Stimulated activated CD4-positive, alpha-beta T cell treated with anti-CD3 and anti-CD28 coated beads, Interleukin-2, amount 100 ng/mL, for 4 hours (primary cell): Measurements from ENCODE around the gene RIC8B.

Source experiments
- DNase-seq: peaks from one replicate; pipeline ENCODE4 v3.0.0-alpha.2; 2020; ENCODE audit warnings: low read depth

Gene RIC8B

DNA sequence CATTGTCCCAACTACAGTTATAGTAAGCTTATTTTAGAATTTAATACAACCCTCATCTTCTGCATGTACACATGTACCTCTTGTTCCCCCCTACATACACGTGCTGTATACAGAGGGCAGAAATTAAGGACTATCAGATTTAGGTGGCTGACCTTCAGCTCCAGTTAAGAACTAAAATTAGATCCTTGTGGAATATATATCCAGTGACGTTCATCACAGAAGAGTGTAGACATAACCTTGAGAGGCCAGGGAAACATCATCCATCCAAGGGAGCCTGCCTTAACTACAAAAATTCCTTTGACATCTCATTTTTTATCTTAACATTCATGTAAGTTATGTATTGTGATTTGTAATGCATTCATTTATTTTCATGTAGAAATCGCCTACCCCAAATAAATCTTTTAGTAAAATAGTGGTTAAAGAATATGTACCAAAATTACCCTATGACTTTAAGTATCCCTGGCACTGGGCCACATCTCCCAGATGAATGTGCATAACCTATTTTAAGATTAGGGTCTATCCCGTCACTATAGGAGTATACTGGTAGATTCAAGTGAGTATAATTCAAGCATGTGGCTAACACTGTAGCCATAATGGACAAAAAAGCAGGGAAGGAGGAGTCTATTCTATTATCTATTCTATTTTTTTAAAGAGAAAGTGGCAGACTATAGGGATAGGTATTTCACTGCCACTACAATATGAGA, 27.5 kb downstream of the RIC8B start:
- no peak for DNase-seq

DNA sequence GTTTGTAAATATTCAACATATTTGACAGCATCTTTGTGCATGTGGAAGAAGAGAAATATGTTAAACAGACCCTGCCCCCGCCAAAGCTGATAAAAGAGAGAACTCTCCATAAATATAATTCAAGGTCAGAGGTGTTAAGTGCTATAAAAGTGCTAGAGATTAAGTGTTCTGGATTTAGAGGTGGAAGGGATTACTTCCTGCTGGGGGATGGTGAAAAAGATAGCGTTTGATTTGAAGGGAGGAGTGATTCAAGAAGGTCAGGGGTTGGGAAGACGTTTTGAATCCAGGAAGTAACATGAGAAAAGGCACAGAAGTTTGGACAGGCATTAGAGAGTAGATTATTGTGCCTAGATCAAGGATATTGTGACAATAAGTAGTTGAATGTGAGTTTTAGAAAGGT, 30.2 kb downstream of the RIC8B start:
- DNase-seq = no peak

DNA sequence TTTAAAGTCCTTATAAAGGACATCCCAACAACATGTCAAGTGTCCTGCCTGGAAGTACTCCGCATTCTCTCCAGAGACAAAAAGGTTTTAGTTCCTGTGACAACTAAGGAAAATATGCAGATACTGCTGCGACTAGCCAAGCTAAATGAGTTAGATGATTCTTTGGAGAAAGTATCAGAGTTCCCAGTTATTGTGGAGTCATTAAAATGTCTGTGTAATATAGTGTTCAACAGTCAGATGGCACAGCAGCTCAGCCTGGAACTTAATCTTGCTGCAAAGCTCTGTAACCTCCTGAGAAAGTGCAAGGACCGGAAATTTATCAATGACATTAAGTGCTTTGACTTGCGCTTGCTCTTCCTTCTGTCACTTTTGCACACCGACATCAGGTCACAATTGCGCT, 40.2 kb downstream of the RIC8B start:
- DNase-seq = no peak

DNA sequence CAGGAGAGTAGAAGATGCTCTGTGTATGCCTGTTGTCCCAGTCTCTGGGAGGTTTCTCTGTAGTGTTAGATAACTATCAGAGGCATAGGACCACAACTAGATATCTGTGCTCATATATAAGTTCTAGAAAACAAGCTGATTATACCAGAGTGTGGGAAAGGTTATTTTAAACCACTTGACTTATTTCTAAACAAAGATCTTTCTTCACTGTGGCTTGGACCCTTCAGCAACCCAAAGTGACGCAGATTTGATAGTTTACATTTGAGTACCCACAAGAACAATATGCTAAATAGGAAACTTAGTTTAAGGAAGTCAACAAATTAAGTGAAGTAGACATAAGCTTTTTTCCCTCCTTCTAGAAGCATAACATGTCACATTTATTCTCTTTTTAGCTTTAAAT, 41.3 kb downstream of the RIC8B start:
- DNase-seq = no peak

DNA sequence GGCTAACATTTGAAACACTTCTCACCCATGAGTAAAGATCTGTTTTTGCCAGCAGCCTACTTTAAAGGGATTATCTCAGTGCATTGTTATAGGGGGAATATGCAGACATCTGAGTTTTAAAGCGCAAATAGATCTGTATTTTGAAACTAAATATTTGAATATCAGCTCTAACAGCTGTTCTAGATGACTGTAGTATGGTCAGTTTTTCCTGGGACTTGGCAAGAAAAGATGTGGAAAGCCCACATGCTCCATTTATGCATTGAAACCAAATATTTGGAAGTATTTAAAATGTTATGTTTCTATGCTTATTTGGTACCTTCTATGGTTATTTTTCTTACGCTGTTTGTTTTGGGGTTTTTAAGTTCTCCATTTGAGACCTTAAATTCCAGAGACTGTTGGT, 41.7 kb downstream of the RIC8B start:
- DNase-seq = no peak

DNA sequence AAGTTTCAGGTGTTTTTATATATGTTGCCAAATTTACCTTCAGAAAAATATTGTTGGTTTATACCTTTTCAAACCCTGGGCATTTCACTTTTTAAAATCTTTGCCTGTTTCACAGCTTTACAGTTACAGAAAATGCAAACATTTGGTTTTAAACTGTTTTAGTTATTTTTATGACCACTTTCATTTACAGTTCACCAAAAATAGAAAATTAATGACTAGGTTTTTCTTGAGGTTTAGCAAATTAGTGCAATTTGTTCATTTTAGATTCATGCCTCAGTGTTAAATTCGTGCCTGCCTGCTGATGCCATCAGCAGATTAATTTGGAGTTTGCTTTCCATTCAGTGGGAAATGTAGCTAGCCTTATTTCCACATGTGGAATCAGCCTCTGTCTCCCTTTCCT, 45.5 kb downstream of the RIC8B start:
- DNase-seq = no peak

DNA sequence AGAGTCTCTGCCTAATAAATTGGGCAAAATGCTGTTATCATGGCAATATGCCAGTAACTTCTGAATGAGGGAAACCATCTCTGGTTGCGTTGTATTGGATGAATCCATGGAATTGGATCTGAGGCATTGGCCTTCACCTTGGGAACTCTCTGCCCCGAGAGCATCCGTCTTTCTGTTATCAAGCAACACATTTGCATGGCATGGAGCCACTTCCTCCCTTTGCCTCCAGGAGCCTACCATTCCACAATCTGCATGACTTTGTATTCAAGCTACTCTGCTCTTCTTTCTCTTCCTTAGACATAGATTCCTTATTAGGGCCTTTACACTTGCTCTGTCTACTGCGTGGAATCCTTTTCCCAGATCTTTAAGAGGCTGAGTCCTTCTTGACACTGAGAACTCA, 57.2 kb downstream of the RIC8B start:
- DNase-seq = no peak

DNA sequence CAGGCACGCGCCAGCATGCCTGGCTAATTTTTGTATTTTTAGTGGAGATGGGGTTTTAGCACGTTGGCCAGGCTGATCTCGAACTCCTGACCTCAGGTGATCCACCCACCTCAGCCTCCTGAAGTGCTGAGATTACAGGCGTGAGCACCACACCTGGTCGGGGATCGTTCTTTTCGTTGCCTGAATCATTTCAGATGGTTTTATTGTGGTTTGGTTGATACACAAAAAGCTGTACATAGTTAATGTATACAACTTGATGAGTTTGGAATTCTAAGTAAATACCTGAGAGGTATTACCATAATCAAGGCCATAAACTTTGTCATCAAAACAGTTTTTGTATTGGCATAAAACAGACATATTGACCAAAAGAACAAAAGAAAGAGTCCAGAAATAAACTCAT, 63.3 kb downstream of the RIC8B start:
- DNase-seq = no peak

DNA sequence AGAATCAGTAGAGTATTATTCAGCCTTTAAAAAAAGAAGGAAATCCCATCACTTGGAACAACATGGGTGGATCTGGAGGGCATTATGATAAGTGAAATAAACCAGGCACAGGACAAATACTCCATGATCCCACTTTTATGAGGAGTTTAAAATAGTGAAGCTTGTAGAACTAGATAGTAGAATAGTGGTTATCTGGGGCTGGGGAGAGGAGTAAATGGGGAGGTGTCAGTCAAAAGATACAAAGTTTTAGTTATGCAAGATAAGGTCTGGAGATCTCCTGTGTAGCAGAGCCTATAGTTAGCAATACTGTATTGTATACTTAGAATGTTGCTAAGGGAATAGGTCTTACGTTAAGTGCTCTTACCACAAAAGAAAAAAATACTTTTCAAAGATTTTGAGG, 64.9 kb downstream of the RIC8B start:
- DNase-seq = no peak

DNA sequence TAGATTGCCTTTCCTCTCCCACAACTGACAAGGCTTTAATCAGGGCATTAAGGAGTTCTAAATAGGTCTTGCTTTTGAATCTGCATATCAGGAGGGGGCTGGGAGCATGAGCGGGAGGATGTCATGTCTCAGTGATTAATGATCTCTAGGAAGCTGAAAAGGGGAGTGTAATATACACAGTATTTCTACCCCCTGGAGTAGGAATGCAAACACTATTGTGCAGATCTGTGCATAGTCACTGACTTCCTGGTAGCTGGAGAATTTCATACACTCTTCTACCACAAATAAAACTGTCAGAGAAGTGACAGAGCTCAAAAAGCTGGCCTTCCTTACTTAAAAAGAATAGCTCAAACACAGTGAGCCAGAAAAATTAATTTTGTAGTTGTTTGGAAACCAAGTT, 65.8 kb downstream of the RIC8B start:
- no peak for DNase-seq

DNA sequence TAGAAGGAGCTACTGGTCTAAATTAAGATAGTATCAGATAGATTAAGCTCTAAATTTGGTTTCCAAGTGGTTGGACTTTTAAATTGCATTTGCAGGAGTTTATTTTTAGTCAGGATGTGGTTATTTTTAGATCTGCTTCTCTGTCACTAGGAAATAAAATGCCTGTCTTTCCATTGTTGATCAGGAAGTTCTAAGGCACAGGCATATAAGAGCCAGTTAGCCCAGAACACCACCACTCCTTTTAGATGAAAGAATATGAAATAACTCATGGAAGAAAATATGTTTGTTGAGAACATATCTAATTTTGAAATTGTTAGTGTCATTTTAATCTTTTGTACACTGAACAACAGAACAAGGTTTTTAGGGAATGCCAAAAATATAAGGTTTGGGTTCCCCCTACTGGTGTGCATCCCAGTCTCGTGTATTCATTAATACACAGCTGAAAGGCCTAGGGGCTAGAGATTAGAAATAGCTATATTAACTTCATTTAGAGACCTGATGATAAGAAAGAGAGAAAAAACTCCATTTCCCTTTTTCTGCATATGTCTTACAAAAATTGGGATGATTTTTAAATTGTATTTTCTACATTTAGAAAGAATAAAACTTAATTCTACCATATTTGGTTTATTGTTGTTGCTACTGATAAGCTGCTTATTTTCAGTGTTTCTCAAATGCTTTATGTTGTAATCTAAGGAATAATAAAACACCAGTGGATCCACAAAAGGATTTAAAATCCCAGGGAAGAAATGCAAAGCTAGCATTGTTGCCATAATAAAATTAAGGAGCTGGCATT, 67.2 kb downstream of the RIC8B start:
- DNase-seq = peak; percentile 28

DNA sequence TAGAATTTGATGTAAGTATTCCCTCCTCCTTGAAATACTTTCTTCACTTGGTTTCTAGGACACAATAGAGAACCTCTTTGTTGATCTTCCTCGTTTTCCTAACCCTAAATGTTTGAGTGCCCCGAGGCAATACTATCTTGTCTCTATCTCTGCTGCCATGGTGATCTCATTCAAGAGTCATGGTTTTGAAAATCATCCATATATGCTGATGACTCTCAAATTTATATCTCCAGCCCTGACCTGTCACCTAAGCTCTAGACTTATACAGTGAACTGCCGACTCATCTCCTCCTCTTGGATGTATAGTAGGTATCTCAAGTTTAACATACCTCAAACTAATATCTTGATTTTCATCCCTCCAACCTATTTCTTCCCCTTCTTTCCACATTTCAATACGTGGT, 71.4 kb downstream of the RIC8B start:
- no peak for DNase-seq

DNA sequence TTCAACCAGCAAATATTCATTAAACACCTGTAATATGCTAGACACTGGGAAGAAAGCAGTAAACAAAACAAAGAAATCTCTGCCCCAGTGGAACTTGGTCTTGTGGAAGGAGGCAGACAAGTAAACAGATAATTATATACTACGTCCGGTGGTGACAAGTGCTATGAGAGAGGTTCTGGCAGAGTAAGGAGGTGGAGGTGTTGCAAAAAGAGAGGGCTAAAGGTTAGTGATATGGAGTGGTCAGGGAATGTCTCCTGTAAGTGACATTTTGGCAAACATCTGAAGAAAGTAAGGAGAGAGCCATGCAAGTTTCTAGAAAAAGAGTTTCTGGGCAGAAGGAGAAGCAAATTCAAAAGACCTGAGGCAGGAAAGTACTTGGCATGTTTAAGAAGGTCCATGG, 73.4 kb downstream of the RIC8B start:
- no peak for DNase-seq

DNA sequence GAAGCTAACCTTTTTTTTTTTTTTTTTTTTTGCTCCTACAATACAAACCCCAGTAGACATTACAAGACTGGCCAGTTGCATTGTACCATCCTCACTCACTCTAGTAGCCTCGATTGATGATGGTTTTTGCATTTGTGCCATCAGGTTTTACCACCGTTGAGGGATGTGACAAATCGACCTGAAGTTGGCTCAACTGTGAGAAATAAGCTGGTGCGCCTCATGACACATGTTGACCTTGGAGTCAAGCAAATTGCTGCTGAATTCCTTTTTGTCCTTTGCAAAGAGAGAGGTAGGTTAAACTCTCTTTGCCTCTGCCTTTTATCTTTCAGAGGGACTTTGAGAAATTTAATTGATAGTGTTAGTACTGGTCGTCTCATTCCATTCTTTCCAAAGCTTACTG, 76.8 kb downstream of the RIC8B start:
- no peak for DNase-seq

DNA sequence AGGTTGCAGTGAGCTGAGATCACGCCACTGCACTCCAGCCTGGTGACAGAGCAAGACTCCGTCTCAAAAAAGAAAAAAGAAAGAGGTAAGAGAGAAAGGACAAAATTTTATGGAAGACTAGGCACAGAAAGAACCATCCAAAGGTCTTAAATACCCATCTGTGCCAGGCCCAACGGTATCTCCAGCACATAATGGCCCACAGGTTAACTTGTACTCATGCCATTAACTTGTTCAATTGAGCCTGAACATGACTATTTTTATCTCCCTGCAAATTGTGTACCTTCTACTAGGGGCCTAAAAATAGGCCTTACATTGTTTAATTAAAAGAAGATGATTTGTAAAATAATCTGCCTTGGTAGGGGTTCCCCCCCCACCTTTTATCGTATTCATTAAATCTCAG, 80.2 kb downstream of the RIC8B start:
- no peak for DNase-seq

DNA sequence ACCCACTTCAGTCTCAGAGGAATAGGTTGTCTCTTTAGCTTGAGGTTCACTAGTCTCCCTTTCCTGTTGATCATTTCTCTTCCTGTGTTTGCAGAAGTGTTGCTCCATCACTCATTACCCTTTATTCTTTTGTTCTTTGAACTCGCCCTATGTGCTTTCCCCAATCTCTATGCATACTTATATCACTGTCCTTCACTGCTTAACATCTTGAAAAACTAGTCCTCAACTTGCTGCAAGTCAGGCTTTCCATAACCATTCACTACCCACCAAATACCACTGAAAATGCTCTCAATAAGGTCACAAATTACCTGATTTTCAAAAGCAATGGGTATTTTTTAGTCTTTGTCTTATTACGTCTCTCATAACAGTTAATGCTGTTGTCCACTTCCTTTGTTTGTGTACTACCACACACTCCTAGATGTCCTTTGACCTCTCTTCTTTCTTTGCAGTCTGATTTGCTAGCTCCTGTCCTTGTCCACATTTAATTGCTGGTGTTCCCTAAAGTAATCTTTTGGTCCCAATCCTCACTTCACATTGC, 80.8 kb downstream of the RIC8B start:
- no peak for DNase-seq

DNA sequence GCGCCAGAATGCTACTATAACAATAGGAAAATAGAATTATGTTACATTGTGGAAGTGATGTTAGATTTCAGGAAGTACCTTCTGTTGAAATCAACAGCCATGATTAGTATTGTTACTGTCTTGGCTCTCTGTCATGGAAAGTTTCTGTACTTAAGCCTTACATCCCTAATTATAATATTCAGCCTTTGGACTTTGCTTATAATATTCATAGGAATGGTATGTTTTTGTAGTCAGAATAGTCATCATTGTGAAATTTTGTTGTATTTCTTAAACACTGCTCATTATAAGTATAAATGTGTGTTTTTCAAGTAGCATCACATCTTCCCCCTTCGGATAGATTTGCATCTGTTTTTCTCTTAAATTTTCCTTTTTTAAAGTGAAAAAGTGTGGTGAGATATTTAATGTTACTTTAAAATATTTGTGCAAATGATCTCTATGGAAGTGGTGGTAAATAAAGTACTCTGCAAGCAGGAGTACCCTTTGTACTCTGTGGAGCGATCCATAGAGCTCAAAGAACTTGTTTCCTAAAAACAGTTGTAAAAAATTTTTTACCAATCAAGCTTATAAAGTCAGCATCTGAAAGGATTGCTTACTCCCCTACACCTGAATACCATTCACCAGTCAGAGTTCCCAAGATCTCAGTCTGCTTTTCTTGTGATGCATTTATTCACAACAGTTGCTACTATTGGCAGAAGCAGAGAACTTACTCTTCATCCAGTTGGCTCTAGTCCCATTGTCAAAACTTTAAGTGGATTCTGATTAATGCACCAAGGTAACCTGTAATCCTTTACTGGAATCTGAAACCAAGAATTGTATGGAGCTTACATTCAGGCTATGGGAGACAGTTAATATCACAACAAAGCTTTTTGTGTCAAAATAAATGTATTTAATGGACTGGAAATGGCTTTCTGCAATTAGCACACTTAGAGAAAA, 87.8 kb downstream of the RIC8B start:
- no peak for DNase-seq

DNA sequence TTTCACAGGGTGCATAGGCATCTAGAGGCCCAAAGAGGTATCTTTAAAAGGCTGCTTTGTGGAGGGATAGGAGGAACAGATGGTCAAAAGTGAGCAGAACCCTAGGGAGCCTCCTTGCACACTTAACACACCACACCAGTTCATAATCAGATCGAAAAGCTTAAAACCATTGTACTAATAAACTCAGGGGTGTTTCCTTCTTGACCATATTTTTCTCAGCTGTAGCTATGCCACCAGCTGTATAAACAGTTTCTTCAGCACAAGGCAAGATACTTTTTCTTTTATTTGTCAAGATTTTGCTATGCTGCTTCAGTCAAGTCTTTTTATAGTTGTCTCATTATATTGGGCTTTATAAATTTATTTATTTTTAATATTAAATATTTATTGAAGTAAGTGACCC, 88.7 kb downstream of the RIC8B start:
- DNase-seq = no peak

DNA sequence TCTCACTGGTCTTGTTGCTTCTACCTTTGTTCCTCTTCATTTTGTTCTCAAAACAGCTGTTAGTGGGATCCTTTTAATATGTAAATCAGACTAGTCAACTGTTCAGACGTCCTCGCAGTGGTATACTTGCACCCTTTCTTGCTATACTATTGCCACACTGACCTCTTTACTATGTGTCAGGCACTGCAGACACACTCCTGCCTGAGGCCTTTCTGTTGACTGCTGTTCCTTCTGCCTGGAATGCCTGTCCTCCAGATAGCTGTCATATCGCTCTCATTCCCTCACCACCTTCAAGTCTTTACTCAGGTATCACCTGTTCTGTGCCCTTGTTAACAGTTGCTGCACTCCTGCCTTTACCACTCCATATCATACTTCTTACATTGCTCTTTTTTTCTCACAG, 91.2 kb downstream of the RIC8B start:
- DNase-seq = no peak

DNA sequence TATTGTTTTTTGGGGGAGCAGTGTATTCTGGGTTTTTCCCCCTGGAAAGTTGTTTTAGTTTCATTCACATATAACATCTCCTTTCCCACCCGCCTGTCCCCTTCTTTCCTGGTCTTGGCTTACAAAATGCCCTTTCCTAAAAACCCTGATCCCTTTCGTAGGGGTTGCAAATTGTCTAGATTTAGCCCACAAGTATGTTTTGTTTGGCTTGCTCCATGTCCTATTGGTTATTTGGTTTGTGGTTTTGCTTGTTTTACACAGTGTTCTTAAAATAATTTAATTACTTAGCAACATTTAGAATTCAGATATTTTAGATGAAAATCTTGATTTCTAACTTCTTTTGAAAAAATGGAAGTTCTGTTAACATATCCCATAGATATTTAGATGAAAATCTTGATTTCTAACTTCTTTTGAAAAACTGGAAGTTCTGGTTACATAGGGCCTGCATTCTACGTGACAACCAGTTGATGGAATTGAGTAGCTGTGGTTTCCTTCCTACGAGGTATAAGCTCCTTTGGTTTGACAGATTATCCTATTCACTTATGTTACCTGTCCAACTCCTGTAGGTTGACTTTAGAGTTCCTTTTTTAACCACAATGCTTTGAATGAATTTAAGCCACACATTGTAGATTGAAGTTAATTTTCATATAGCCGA, 92.1 kb downstream of the RIC8B start:
- no peak for DNase-seq

DNA sequence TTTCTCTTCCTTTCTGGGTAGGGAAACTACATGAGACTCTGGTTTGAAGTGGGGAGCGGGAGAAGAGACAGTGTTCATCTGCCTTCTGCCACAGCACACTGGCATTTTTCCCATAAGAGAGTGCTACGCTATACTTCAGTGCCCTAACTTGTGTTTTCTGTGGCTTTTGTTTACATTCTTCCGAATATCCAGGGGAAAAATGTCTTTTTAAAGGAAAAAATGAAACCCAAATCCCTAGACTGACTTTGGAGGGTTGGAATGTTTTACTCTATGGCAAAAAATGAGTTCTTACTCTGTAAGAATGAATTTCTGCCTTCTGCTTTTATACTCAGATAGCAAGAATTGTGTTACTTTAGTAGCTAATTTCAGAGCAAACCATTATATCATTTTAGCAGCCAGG, 93.2 kb downstream of the RIC8B start:
- DNase-seq = no peak
